H1 (cell line): ENCODE measurements around the gene TSHR. TPM values are rescaled to one million over a fixed set of nuclear protein-coding genes. Genes with fewer than 3 reads are reported as not detected.

Source experiments
- CTCF ChIA-PET: fragments of 300-600 bp; sonication (Branson Sonifier 250); formaldehyde crosslinking; loops from one replicate; lab custom pipeline; 2021; ENCODE audit not compliant: partially characterized antibody; lab: Charles Lee
- POLR2A ChIA-PET: fragments of 300-600 bp; sonication (Branson Sonifier 250); formaldehyde crosslinking; loops from one replicate; lab custom pipeline; 2021; ENCODE audit warnings: inconsistent platforms; ENCODE audit not compliant: partially characterized antibody; lab: Charles Lee
- DNase-seq, 2 experiments: peaks; one replicate each; pipeline versions ENCODE4 v3.0.0 to v3.0.0-alpha.2; 2010 to 2022; ENCODE audit warnings: low spot score in 2 of 2, low read depth in 1 of 2, mixed read lengths in 1 of 2
- FAIRE-seq: peaks from 2 replicates; lab custom pipeline; 2011; peaks lifted over from hg19 to GRCh38; lab: Jason Lieb, UNC
- H2AFZ ChIP-seq: 2 replicates; pipeline ENCODE4 v1.8.1; 2012; ENCODE audit warnings: low read length, inconsistent platforms
- H2AK5ac ChIP-seq: 2 replicates; pipeline ENCODE4 v1.6.1; 2013; ENCODE audit warnings: low read depth, low read length
- H2BK120ac ChIP-seq: replicated peaks from 2 replicates; pipeline ENCODE3; 2013; ENCODE audit warnings: low read depth, low read length, inconsistent platforms
- H2BK12ac ChIP-seq: 2 replicates; pipeline ENCODE4 v1.6.1; 2013; ENCODE audit warnings: low read depth, low read length
- H2BK15ac ChIP-seq: 2 replicates; pipeline ENCODE4 v1.6.1; 2013; ENCODE audit warnings: low read length
- H2BK20ac ChIP-seq: 2 replicates; pipeline ENCODE4 v1.6.1; 2013; ENCODE audit warnings: low read length
- H2BK5ac ChIP-seq: 2 replicates; pipeline ENCODE4 v1.6.1; 2013; ENCODE audit warnings: low read depth, low read length
- H3K14ac ChIP-seq: 2 replicates; pipeline ENCODE4 v1.6.1; 2013; ENCODE audit warnings: inconsistent platforms; ENCODE audit not compliant: insufficient read length
- H3K18ac ChIP-seq: 2 replicates; pipeline ENCODE4 v1.6.1; 2013; ENCODE audit warnings: low read length; ENCODE audit errors: extremely low read depth
- H3K23ac ChIP-seq: 2 replicates; pipeline ENCODE4 v1.6.1; 2013; ENCODE audit warnings: inconsistent platforms; ENCODE audit not compliant: insufficient read length
- H3K23me2 ChIP-seq: 2 replicates; pipeline ENCODE4 v1.6.1; 2013; ENCODE audit warnings: low read depth, low read length
- H3K27ac ChIP-seq: 2 replicates; pipeline ENCODE4 v1.6.1; 2011; ENCODE audit warnings: low read depth, low read length, inconsistent platforms
- H3K27me3 ChIP-seq, 4 experiments: replicated peaks in 1 of 4; 1 replicate in 1 of 4; 2 replicates in 3 of 4; pipeline versions ENCODE4 v1.6.1 to v1.8.1; 2011 to 2013; ENCODE audit warnings: low read length in 3 of 4, mild to moderate bottlenecking in 3 of 4, inconsistent platforms in 2 of 4, mixed read lengths in 2 of 4, moderate library complexity in 1 of 4; ENCODE audit not compliant: control insufficient read depth in 3 of 4, insufficient read depth in 3 of 4; ENCODE audit errors: extremely low read depth in 1 of 4
- H3K36me3 ChIP-seq, 4 experiments: 2 replicates each; pipeline versions ENCODE4 v1.6.1 to v1.8.1; 2011 to 2013; ENCODE audit warnings: mild to moderate bottlenecking in 4 of 4, low read length in 3 of 4, moderate library complexity in 2 of 4, control low read depth in 1 of 4, inconsistent platforms in 1 of 4; ENCODE audit not compliant: insufficient read depth in 4 of 4, control insufficient read depth in 2 of 4
- H3K4ac ChIP-seq: replicated peaks from 2 replicates; pipeline ENCODE3; 2013; ENCODE audit warnings: low read length, low read depth, mixed read lengths, inconsistent platforms; ENCODE audit not compliant: insufficient read length
- H3K4me1 ChIP-seq, 4 experiments: replicated peaks in 1 of 4; 1 replicate in 1 of 4; 2 replicates in 3 of 4; pipeline versions ENCODE4 v1.6.1 to v1.8.1; 2011 to 2013; ENCODE audit warnings: low read length in 3 of 4, inconsistent platforms in 2 of 4, mixed read lengths in 1 of 4; ENCODE audit not compliant: insufficient read depth in 4 of 4, control insufficient read depth in 3 of 4
- H3K4me2 ChIP-seq, 2 experiments: 2 replicates each; pipeline versions ENCODE4 v1.6.1 to v1.8.1; 2011 to 2013; ENCODE audit warnings: low read depth in 2 of 2, low read length in 2 of 2, control low read depth in 1 of 2, inconsistent platforms in 1 of 2, mild to moderate bottlenecking in 1 of 2; ENCODE audit not compliant: insufficient read depth in 1 of 2
- H3K4me3 ChIP-seq, 4 experiments: fragments of 200-600, 300-600 bp in 1 of 4; sonication (generic), shearing (Covaris generic), sonication (Bioruptor Twin) in 1 of 4; 2 replicates each; pipeline versions ENCODE4 v1.5.1 to v1.8.1; 2011 to 2016; ENCODE audit warnings: low read length in 4 of 4, low read depth in 3 of 4, control low read depth in 2 of 4, inconsistent platforms in 2 of 4, mild to moderate bottlenecking in 2 of 4, mixed read lengths in 1 of 4, moderate library complexity in 1 of 4; ENCODE audit not compliant: insufficient read depth in 2 of 4; ENCODE audit errors: extremely low read depth in 1 of 4
- H3K56ac ChIP-seq: replicated peaks from 2 replicates; pipeline ENCODE3; 2013; ENCODE audit warnings: low read depth, mild to moderate bottlenecking, mixed read lengths, low read length, inconsistent platforms; ENCODE audit not compliant: insufficient read length
- H3K79me1 ChIP-seq: 2 replicates; pipeline ENCODE4 v1.6.1; 2013; ENCODE audit warnings: low read depth, low read length, control low read depth
- H3K79me2 ChIP-seq, 2 experiments: 2 replicates each; pipeline versions ENCODE4 v1.6.1 to v1.8.1; 2012 to 2013; ENCODE audit warnings: low read length in 2 of 2, mild to moderate bottlenecking in 2 of 2, inconsistent platforms in 1 of 2; ENCODE audit not compliant: insufficient read depth in 2 of 2, control insufficient read depth in 1 of 2
- H3K9ac ChIP-seq, 4 experiments: replicated peaks in 1 of 4; 1 replicate in 1 of 4; 2 replicates in 3 of 4; pipeline versions ENCODE4 v1.6.1 to v1.8.1; 2011 to 2013; ENCODE audit warnings: low read depth in 3 of 4, low read length in 3 of 4, control low read depth in 2 of 4, mild to moderate bottlenecking in 2 of 4, moderate library complexity in 2 of 4, inconsistent platforms in 1 of 4; ENCODE audit errors: extremely low read depth in 1 of 4
- H3K9me3 ChIP-seq, 2 experiments: 2 replicates each; pipeline versions ENCODE4 v1.6.1 to v1.8.1; 2012 to 2013; ENCODE audit warnings: mild to moderate bottlenecking in 2 of 2, moderate library complexity in 2 of 2, control low read depth in 1 of 2, inconsistent platforms in 1 of 2, low read depth in 1 of 2, low read length in 1 of 2, mixed read lengths in 1 of 2; ENCODE audit not compliant: insufficient read depth in 2 of 2
- H4K20me1 ChIP-seq, 2 experiments: replicated peaks in 1 of 2; 2 replicates each; pipeline versions ENCODE3 to v1.8.1; 2011 to 2013; ENCODE audit warnings: inconsistent platforms in 2 of 2, low read length in 2 of 2, mild to moderate bottlenecking in 1 of 2; ENCODE audit not compliant: insufficient read depth in 2 of 2, control insufficient read depth in 1 of 2
- H4K5ac ChIP-seq: 2 replicates; pipeline ENCODE4 v1.6.1; 2013; ENCODE audit warnings: low read length, low read depth, mixed read lengths, inconsistent platforms; ENCODE audit not compliant: insufficient read length
- H4K8ac ChIP-seq: 2 replicates; pipeline ENCODE4 v1.8.0; 2013; ENCODE audit warnings: mild to moderate bottlenecking, moderate library complexity, low read length, inconsistent platforms; ENCODE audit not compliant: insufficient read depth; ENCODE audit errors: extremely low read depth
- H4K91ac ChIP-seq: replicated peaks from 2 replicates; pipeline ENCODE3; 2013; ENCODE audit warnings: low read length, mixed read lengths, inconsistent platforms; ENCODE audit not compliant: insufficient read length
- ASH2L ChIP-seq: fragments of 200-600, 300-600 bp; sonication (generic); IDR thresholded peaks from one replicate; pipeline ENCODE4 v1.7.1; 2017; ENCODE audit warnings: low read length
- BACH1 ChIP-seq: IDR thresholded peaks from 2 replicates; pipeline ENCODE4 v1.6.1; 2012; ENCODE audit warnings: low read length, improper control_type of control experiment
- CBX8 ChIP-seq: fragments of 300-800, 300-1000 bp; sonication (generic); IDR thresholded peaks from 2 replicates; pipeline ENCODE4 v1.7.1; 2016; ENCODE audit warnings: low read depth, low read length, borderline replicate concordance
- CHD2 ChIP-seq: IDR thresholded peaks from 2 replicates; pipeline ENCODE4 v1.6.1; 2012; ENCODE audit warnings: low read length, improper control_type of control experiment
- HDAC6 ChIP-seq: IDR thresholded peaks from one replicate; pipeline ENCODE4 v1.7.1; 2012; ENCODE audit warnings: low read depth, mild to moderate bottlenecking, inconsistent platforms, low read length, moderate library complexity
- SUZ12 ChIP-seq: fragments of 200-600 bp; sonication (generic); IDR thresholded peaks from 2 replicates; pipeline ENCODE4 v1.6.1; 2012; ENCODE audit warnings: mild to moderate bottlenecking, inconsistent platforms, low read length, moderate library complexity, mixed read lengths
- WGBS, 2 experiments: shearing (Covaris generic) in 1 of 2; methylation state at CpG; one replicate each; pipeline versions ENCODE4 v1.1.6 to v1.1.7; 2013 to 2015; ENCODE audit warnings: low lambda C conversion rate in 2 of 2, mixed read lengths in 2 of 2, inconsistent platforms in 1 of 2, low coverage in 1 of 2, missing lambda C conversion rate in 1 of 2; ENCODE audit not compliant: insufficient replicate concordance in 2 of 2, insufficient coverage in 1 of 2, insufficient read length in 1 of 2; ENCODE audit errors: extremely low coverage in 1 of 2, missing lambda C conversion rate in 1 of 2; 5-methylcytosine and 5-hydroxymethylcytosine counted together
- polyA plus RNA-seq, 7 experiments: library from polyadenylated mRNA; depleted of rRNA in 3 of 7; stranded (reverse) in 5 of 7; unstranded in 2 of 7; fragments of >200 nt in 5 of 7; fragments of 200-250 nt in 2 of 7; gene quantifications; 1 replicate in 5 of 7; 2 replicates in 1 of 7; 4 replicates in 1 of 7; pipeline versions ENCODE4 v1.2.1 to v1.2.3, GENCODE V29; 2011 to 2013; ENCODE audit warnings: missing spikeins in 2 of 7, mixed read lengths in 2 of 7
- total RNA-seq: library from RNA; stranded (reverse); fragmentation: NEBNext Ultra II Directional; extraction: Animal tissue kit (Norgen Biotek cat#: 25700); gene quantifications from 2 replicates; pipeline ENCODE4 v1.2.1, GENCODE V29; 2021

Gene TSHR
- total and polyA plus RNA-seq, 2 of the 8 experiments (the other 6 are each of a cell fraction or from before 2014, with no cell fraction given) = 0.27 TPM; not detected in 1

DNA sequence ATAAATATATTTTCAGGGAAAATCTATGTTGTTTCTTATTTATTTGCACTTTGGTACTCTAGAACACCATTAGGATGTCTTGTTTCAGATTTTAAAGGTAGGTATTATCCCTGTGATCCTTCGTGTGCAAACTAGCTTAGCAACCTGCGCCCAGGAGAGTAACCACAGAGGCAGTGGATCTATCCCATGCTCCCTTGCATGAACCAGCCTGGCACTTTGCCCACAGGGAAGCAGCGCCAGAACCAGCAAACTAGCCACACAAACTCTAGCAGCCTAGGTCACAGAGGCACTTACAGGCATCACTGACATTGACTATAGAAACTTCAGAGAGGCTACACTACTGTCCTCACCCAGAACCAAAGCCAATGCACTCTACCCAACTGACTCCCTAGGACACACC, 76.1 kb downstream of the TSHR start:
- no peak overlapping the region for H3K4me3 ChIP-seq
- H3K4me2 ChIP-seq = no peak overlapping the region
- FAIRE-seq (no peak), DNase-seq (no peak)
- no peak overlapping the region for H2AFZ ChIP-seq
- H3K14ac ChIP-seq = no peak overlapping the region
- no peak overlapping the region for H4K91ac ChIP-seq
- no peak overlapping the region for H2BK20ac ChIP-seq
- H4K5ac ChIP-seq = no peak overlapping the region
- 0 out of 4 replicates have a peak, but pooled peaks cover 0 to 2% of the 10 kb centered on the region in 2 experiments for H3K9me3 ChIP-seq
- H3K23ac ChIP-seq = no peak overlapping the region
- ChIA-PET CTCF (interaction anchor here (0.6 kb wide), 1 partner anchor 32 kb away, joined by 5 read pairs; no protein-coding TSS in a partner anchor), POLR2A (no interaction called here)
- H2AK5ac ChIP-seq = no peak overlapping the region
- H4K20me1 ChIP-seq = no peaks in the 10 kb centered on the region
- no peak overlapping the region for H3K56ac ChIP-seq
- no peak overlapping the region for H2BK12ac ChIP-seq
- H3K4ac ChIP-seq = no peak overlapping the region
- no peak overlapping the region for H2BK15ac ChIP-seq
- H2BK5ac ChIP-seq = no peak overlapping the region
- no peak overlapping the region for H3K27ac ChIP-seq
- H3K23me2 ChIP-seq = no peaks in the 10 kb centered on the region
- H3K4me1 ChIP-seq = no peaks in the 10 kb centered on the region
- H3K79me1 ChIP-seq = no peaks in the 10 kb centered on the region
- H3K9ac ChIP-seq = no peak overlapping the region
- no peaks in the 10 kb centered on the region for H3K36me3 ChIP-seq
- no peak overlapping the region; the same call in 1 of the 2 replicates for H4K8ac ChIP-seq
- H3K18ac ChIP-seq = no peak overlapping the region
- WGBS, 2 experiments = 71% methylated on average over 3 of the region's 3 CpGs; no CpG with 5 or more reads in 1 of the 2 experiments
- no peaks in the 10 kb centered on the region for H3K79me2 ChIP-seq
- H3K27me3 ChIP-seq = no peaks in the 10 kb centered on the region
- no peak overlapping the region for H2BK120ac ChIP-seq
- TF ChIP-seq ASH2L = no peak
- TF ChIP-seq BACH1 = no peak
- no peak for TF ChIP-seq HDAC6
- no peak for TF ChIP-seq CBX8
- no peak for TF ChIP-seq SUZ12
- no peak for TF ChIP-seq CHD2
